HepG2 (cell line): ENCODE data around the gene ZMIZ1. TPM values are rescaled to one million over a fixed set of nuclear protein-coding genes. Genes with fewer than 3 reads are reported as not detected.

Experiments used
- GATAD1 ChIP-seq: IDR thresholded peaks from 2 replicates; pipeline ENCODE4 v1.6.1; 2016; ENCODE audit warnings: missing genetic modification reagents, missing compliant biosample characterization
- JUN ChIP-seq: sonication (generic); formaldehyde crosslinking; IDR thresholded peaks from 2 replicates; pipeline ENCODE4 v1.4.0; 2020; ENCODE audit warnings: mild to moderate bottlenecking, missing genetic modification reagents
- KDM4B ChIP-seq: sonication (generic); formaldehyde crosslinking; IDR thresholded peaks from 2 replicates; pipeline ENCODE4 v1.4.0; 2020; ENCODE audit warnings: missing genetic modification reagents
- MED1 ChIP-seq: sonication (generic); formaldehyde crosslinking; IDR thresholded peaks from 2 replicates; pipeline ENCODE4 v1.4.0; 2020; ENCODE audit warnings: missing genetic modification reagents
- NONO ChIP-seq, 2 experiments: fragments of 450-650 bp in 1 of 2; sonication (generic) in 1 of 2; formaldehyde crosslinking in 1 of 2; IDR thresholded peaks in 1 of 2; conservative IDR thresholded peaks in 1 of 2; 2 replicates each; pipeline versions ENCODE4 v1.6.1 to v1.8.0; 2017 to 2022; ENCODE audit warnings: mild to moderate bottlenecking in 1 of 2, missing genetic modification reagents in 1 of 2, moderate library complexity in 1 of 2
- PHF20 ChIP-seq: sonication (generic); formaldehyde crosslinking; IDR thresholded peaks from 2 replicates; pipeline ENCODE4 v1.5.0; 2020; ENCODE audit warnings: mild to moderate bottlenecking, missing genetic modification reagents
- REXO4 ChIP-seq: sonication (generic); formaldehyde crosslinking; IDR thresholded peaks from 2 replicates; pipeline ENCODE4 v1.8.0; 2022; ENCODE audit warnings: missing genetic modification reagents, mild to moderate bottlenecking, borderline replicate concordance
- SETDB1 ChIP-seq: sonication (generic); formaldehyde crosslinking; IDR thresholded peaks from 2 replicates; pipeline ENCODE4 v1.5.1; 2020; ENCODE audit warnings: missing genetic modification reagents, mild to moderate bottlenecking, borderline replicate concordance
- SRF ChIP-seq: IDR thresholded peaks from 2 replicates; pipeline ENCODE4 v1.6.1; 2011; ENCODE audit warnings: mild to moderate bottlenecking, low read depth, low read length, moderate library complexity
- ZC3H13 ChIP-seq: sonication (generic); formaldehyde crosslinking; IDR thresholded peaks from 2 replicates; pipeline ENCODE4 v1.8.1; 2023; ENCODE audit warnings: mild to moderate bottlenecking, missing genetic modification reagents, moderate library complexity
- ZEB1 ChIP-seq: IDR thresholded peaks from 2 replicates; pipeline ENCODE4 v1.6.1; 2012; ENCODE audit warnings: mild to moderate bottlenecking, low read depth, inconsistent platforms; ENCODE audit not compliant: insufficient replicate concordance
- ZNF12 ChIP-seq: sonication (generic); formaldehyde crosslinking; IDR thresholded peaks from 2 replicates; pipeline ENCODE4 v1.5.0; 2020; ENCODE audit warnings: missing genetic modification reagents
- ZNF446 ChIP-seq: sonication (generic); formaldehyde crosslinking; IDR thresholded peaks from 2 replicates; pipeline ENCODE4 v1.5.0; 2020; ENCODE audit warnings: mild to moderate bottlenecking, missing genetic modification reagents
- ZNF660 ChIP-seq: sonication (generic); formaldehyde crosslinking; IDR thresholded peaks from 2 replicates; pipeline ENCODE4 v1.5.1; 2020; ENCODE audit warnings: mild to moderate bottlenecking, low read depth, missing genetic modification reagents, borderline replicate concordance
- polyA plus RNA-seq, 8 experiments: library from polyadenylated mRNA; depleted of rRNA in 3 of 8; stranded (reverse) in 7 of 8; unstranded in 1 of 8; fragments of >200 nt; fragmentation: Illumina TruSeq in 4 of 8; extraction: Trizol in 4 of 8; gene quantifications; 2 replicates each; pipeline versions ENCODE4 v1.2.1 to v1.2.3, GENCODE V29; 2011 to 2016; ENCODE audit warnings: low read depth in 4 of 8, missing spikeins in 1 of 8, mixed read lengths in 1 of 8; ENCODE audit not compliant: insufficient read depth in 1 of 8
- total RNA-seq, 5 experiments: library from RNA; depleted of rRNA; stranded (reverse); fragments of >200 nt; fragmentation: Illumina TruSeq; extraction: Trizol; gene quantifications; 2 replicates each; pipeline ENCODE4 v1.2.3, GENCODE V29; 2016; ENCODE audit warnings: low read depth in 1 of 5
- TF ChIP-seq, protein P1 (sequence below): sonication (generic); formaldehyde crosslinking; IDR thresholded peaks from 2 replicates; pipeline ENCODE4 v1.4.0; 2020; ENCODE audit warnings: missing genetic modification reagents
- TF ChIP-seq, protein P2 (sequence below): IDR thresholded peaks from 2 replicates; pipeline ENCODE4 v1.6.1; 2012; ENCODE audit warnings: low read length, improper control_type of control experiment
- TF ChIP-seq, protein P3 (sequence below), 2 experiments: sonication (generic) in 1 of 2; formaldehyde crosslinking in 1 of 2; IDR thresholded peaks; 2 replicates each; pipeline versions ENCODE4 v1.4.0 to v1.6.1; 2016 to 2020; ENCODE audit warnings: borderline replicate concordance in 1 of 2, low read depth in 1 of 2, mild to moderate bottlenecking in 1 of 2, missing genetic modification reagents in 1 of 2

ZMIZ1 gene
- total and polyA plus RNA-seq, 2 of the 13 experiments (the other 11 are each of a cell fraction or from before 2014, with no cell fraction given), result 5.3 to 10.2 TPM

DNA sequence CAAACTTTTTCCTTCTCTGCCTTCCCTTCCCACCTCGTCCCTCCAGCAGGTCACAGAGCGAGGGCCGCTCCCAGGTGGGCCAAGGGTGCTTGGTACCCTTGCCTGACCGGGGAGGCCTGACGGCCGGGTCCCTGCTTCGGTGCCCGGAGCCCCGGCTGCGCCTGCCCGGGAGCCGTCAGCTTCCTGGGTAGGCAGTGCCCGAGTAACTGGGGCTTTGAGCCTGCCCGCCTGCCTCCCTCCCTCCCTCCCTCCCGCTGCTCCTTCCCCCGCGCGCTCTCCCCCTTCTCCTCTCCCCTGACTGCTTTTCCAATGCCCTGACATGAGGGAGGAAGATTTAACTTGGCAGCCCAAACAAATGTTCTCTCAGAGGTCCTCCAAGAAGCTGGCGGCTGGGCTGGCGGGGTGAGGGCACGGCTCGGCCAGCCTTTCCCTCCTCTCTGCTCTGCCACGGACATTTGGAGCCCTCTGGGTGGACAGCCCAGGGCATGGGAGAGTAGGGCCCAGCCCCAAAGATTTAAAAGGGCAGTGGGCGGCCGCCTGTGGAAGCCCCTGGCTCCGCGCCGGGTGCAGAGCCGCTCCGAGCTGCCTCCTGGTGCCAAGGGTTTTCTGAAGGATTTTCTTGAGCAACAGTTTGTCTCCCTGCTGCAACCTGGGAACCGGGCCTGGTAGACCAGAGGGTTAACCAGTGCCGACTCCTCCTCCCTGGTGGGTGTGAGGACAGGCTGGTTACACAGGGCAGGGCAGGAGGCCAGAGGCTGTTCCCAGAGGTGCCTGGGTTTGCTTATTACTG is 2.0 kb downstream of the ZMIZ1 start (continued):
- TF ChIP-seq, protein P1, sequence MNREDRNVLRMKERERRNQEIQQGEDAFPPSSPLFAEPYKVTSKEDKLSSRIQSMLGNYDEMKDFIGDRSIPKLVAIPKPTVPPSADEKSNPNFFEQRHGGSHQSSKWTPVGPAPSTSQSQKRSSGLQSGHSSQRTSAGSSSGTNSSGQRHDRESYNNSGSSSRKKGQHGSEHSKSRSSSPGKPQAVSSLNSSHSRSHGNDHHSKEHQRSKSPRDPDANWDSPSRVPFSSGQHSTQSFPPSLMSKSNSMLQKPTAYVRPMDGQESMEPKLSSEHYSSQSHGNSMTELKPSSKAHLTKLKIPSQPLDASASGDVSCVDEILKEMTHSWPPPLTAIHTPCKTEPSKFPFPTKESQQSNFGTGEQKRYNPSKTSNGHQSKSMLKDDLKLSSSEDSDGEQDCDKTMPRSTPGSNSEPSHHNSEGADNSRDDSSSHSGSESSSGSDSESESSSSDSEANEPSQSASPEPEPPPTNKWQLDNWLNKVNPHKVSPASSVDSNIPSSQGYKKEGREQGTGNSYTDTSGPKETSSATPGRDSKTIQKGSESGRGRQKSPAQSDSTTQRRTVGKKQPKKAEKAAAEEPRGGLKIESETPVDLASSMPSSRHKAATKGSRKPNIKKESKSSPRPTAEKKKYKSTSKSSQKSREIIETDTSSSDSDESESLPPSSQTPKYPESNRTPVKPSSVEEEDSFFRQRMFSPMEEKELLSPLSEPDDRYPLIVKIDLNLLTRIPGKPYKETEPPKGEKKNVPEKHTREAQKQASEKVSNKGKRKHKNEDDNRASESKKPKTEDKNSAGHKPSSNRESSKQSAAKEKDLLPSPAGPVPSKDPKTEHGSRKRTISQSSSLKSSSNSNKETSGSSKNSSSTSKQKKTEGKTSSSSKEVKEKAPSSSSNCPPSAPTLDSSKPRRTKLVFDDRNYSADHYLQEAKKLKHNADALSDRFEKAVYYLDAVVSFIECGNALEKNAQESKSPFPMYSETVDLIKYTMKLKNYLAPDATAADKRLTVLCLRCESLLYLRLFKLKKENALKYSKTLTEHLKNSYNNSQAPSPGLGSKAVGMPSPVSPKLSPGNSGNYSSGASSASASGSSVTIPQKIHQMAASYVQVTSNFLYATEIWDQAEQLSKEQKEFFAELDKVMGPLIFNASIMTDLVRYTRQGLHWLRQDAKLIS (CRISPR knock-in tag), result no peak
- TF ChIP-seq NONO (IDR thresholded peaks at IDR 0.05), result no peak
- TF ChIP-seq NONO (CRISPR knock-in tag; conservative IDR thresholded peaks at IDR 0.05), result peak; percentile 9; the same call in 1 of the 2 replicates
- no peak for TF ChIP-seq ZNF446 (CRISPR knock-in tag)
- no peak for TF ChIP-seq REXO4 (CRISPR knock-in tag)
- TF ChIP-seq SRF, result no peak
- TF ChIP-seq SETDB1, result no peak
- no peak for TF ChIP-seq MED1
- TF ChIP-seq KDM4B (CRISPR knock-in tag), result no peak
- no peak for TF ChIP-seq PHF20 (CRISPR knock-in tag)
- TF ChIP-seq ZEB1, result peak; percentile 59
- TF ChIP-seq, protein P2, sequence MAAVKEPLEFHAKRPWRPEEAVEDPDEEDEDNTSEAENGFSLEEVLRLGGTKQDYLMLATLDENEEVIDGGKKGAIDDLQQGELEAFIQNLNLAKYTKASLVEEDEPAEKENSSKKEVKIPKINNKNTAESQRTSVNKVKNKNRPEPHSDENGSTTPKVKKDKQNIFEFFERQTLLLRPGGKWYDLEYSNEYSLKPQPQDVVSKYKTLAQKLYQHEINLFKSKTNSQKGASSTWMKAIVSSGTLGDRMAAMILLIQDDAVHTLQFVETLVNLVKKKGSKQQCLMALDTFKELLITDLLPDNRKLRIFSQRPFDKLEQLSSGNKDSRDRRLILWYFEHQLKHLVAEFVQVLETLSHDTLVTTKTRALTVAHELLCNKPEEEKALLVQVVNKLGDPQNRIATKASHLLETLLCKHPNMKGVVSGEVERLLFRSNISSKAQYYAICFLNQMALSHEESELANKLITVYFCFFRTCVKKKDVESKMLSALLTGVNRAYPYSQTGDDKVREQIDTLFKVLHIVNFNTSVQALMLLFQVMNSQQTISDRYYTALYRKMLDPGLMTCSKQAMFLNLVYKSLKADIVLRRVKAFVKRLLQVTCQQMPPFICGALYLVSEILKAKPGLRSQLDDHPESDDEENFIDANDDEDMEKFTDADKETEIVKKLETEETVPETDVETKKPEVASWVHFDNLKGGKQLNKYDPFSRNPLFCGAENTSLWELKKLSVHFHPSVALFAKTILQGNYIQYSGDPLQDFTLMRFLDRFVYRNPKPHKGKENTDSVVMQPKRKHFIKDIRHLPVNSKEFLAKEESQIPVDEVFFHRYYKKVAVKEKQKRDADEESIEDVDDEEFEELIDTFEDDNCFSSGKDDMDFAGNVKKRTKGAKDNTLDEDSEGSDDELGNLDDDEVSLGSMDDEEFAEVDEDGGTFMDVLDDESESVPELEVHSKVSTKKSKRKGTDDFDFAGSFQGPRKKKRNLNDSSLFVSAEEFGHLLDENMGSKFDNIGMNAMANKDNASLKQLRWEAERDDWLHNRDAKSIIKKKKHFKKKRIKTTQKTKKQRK, result no peak
- TF ChIP-seq, protein P3, sequence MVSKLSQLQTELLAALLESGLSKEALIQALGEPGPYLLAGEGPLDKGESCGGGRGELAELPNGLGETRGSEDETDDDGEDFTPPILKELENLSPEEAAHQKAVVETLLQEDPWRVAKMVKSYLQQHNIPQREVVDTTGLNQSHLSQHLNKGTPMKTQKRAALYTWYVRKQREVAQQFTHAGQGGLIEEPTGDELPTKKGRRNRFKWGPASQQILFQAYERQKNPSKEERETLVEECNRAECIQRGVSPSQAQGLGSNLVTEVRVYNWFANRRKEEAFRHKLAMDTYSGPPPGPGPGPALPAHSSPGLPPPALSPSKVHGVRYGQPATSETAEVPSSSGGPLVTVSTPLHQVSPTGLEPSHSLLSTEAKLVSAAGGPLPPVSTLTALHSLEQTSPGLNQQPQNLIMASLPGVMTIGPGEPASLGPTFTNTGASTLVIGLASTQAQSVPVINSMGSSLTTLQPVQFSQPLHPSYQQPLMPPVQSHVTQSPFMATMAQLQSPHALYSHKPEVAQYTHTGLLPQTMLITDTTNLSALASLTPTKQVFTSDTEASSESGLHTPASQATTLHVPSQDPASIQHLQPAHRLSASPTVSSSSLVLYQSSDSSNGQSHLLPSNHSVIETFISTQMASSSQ (IDR thresholded peaks at IDR 0.05; ENCODE audit: low read depth), result no peak
- TF ChIP-seq, protein P3 (CRISPR knock-in tag; IDR thresholded peaks at IDR 0.05; ENCODE audit: borderline replicate concordance), result no peak
- TF ChIP-seq ZC3H13 (CRISPR knock-in tag), result no peak
- no peak for TF ChIP-seq ZNF12 (CRISPR knock-in tag)
- no peak for TF ChIP-seq JUN (CRISPR knock-in tag)
- no peak for TF ChIP-seq ZNF660
- no peak for TF ChIP-seq GATAD1 (CRISPR knock-in tag)
